HCT116 (cell line): ENCODE measurements around the gene TUBA4A. TPM values are rescaled to one million over a fixed set of nuclear protein-coding genes. Genes with fewer than 3 reads are reported as not detected.

Experiments
- ATAC-seq: fragments of 200-7000 bp; cut with Tn5 transposase; 2 replicates; pipeline ENCODE4 v1.9.1; 2020; ENCODE audit warnings: mild to moderate bottlenecking, moderate library complexity
- BruUV-seq: library from RNA; stranded (reverse); fragments of 400-500 nt; replicated peaks from 2 replicates; lab custom pipeline; 2021; lab: Mats Ljungman, UMichigan
- CTCF ChIA-PET: fragments of 300-600 bp; sonication (Branson Sonifier 250); formaldehyde crosslinking; loops from one replicate; lab custom pipeline; 2021; ENCODE audit warnings: antibody characterized with exemption; lab: Charles Lee
- POLR2A ChIA-PET: fragments of 300-600, 350-600 bp; sonication (Branson Sonifier 250); formaldehyde crosslinking; loops from one replicate; lab custom pipeline; 2021; ENCODE audit warnings: antibody characterized with exemption; lab: Charles Lee
- RAD21 ChIA-PET, 2 experiments: fragments of 300-600 bp; sonication (Branson Sonifier 250); formaldehyde crosslinking; loops; one replicate each; lab custom pipeline; 2023; ENCODE audit warnings: low total read pairs in 2 of 2; ENCODE audit not compliant: uncharacterized antibody in 2 of 2, unreplicated experiment in 2 of 2, low non-redundant PET in 1 of 2; lab: Charles Lee
- DNase-seq: peaks from one replicate; pipeline ENCODE4 v3.0.0-alpha.2; 2010; ENCODE audit warnings: low read depth, low spot score
- H2AFZ ChIP-seq: fragments of 200-600 bp; shearing (Covaris generic), sonication (generic); 2 replicates; pipeline ENCODE4 v1.6.1; 2017; ENCODE audit warnings: low read depth, mixed run types, mixed read lengths, antibody characterized with exemption, low read length; ENCODE audit not compliant: poor library complexity, severe bottlenecking
- H3K27ac ChIP-seq: 2 replicates; pipeline ENCODE4 v1.5.1; 2012; ENCODE audit warnings: low read depth, low read length
- H3K27me3 ChIP-seq: fragments of 200-600 bp; sonication (generic); 2 replicates; pipeline ENCODE4 v1.6.1; 2016; ENCODE audit warnings: mixed run types, low read length, mixed read lengths; ENCODE audit not compliant: insufficient read depth
- H3K36me3 ChIP-seq, 2 experiments: fragments of 200-500 bp in 1 of 2; fragments of 200-600 bp in 1 of 2; sonication (Bioruptor generic) in 1 of 2; sonication (generic) in 1 of 2; 2 replicates each; pipeline versions ENCODE4 v1.5.1 to v1.6.1; 2014 to 2016; ENCODE audit warnings: low read length in 2 of 2, inconsistent platforms in 1 of 2, mixed read lengths in 1 of 2, mixed run types in 1 of 2; ENCODE audit not compliant: insufficient read depth in 2 of 2, control insufficient read depth in 1 of 2
- H3K4me1 ChIP-seq, 2 experiments: fragments of 200-600 bp in 1 of 2; sonication (generic) in 1 of 2; 2 replicates each; pipeline versions ENCODE4 v1.5.1 to v1.6.1; 2012 to 2017; ENCODE audit warnings: low read length in 2 of 2, inconsistent platforms in 1 of 2, mild to moderate bottlenecking in 1 of 2, mixed read lengths in 1 of 2, mixed run types in 1 of 2, moderate library complexity in 1 of 2; ENCODE audit not compliant: insufficient read depth in 2 of 2, control insufficient read depth in 1 of 2
- H3K4me2 ChIP-seq: fragments of 200-600 bp; sonication (generic); 2 replicates; pipeline ENCODE4 v1.6.1; 2017; ENCODE audit warnings: mixed run types, low read length, mixed read lengths
- H3K4me3 ChIP-seq, 2 experiments: fragments of 200-600 bp in 1 of 2; sonication (generic) in 1 of 2; replicated peaks in 1 of 2; 2 replicates each; pipeline ENCODE4 v1.5.1; 2011 to 2016; ENCODE audit warnings: low read length in 2 of 2, control low read depth in 1 of 2, low read depth in 1 of 2, mild to moderate bottlenecking in 1 of 2, mixed read lengths in 1 of 2, mixed run types in 1 of 2
- H3K79me2 ChIP-seq: fragments of 200-600 bp; sonication (generic); 2 replicates; pipeline ENCODE4 v1.6.1; 2017; ENCODE audit warnings: mild to moderate bottlenecking, mixed run types, low read length, moderate library complexity, mixed read lengths; ENCODE audit not compliant: insufficient read depth
- H3K9ac ChIP-seq: fragments of 200-600 bp; sonication (generic); 2 replicates; pipeline ENCODE4 v1.6.1; 2016; ENCODE audit warnings: low read length, mixed read lengths
- H3K9me2 ChIP-seq: fragments of 200-600 bp; sonication (generic), shearing (Covaris generic); 2 replicates; pipeline ENCODE4 v1.6.1; 2017; ENCODE audit warnings: mixed run types, mild to moderate bottlenecking, moderate library complexity; ENCODE audit not compliant: insufficient read depth
- H3K9me3 ChIP-seq, 2 experiments: fragments of 200-500 bp in 1 of 2; fragments of 200-600 bp in 1 of 2; sonication (Bioruptor generic) in 1 of 2; sonication (generic) in 1 of 2; 2 replicates each; pipeline ENCODE4 v1.6.1; 2014 to 2017; ENCODE audit warnings: low read length in 2 of 2, mixed read lengths in 2 of 2, inconsistent platforms in 1 of 2, low read depth in 1 of 2, mild to moderate bottlenecking in 1 of 2, mixed run types in 1 of 2, moderate library complexity in 1 of 2; ENCODE audit not compliant: control insufficient read depth in 1 of 2, insufficient read depth in 1 of 2
- H4K20me1 ChIP-seq: fragments of 200-600 bp; sonication (generic), shearing (Covaris generic); 2 replicates; pipeline ENCODE4 v1.6.1; 2017; ENCODE audit warnings: mixed run types, mild to moderate bottlenecking, moderate library complexity; ENCODE audit not compliant: insufficient read depth
- ATF3 ChIP-seq: IDR thresholded peaks from 2 replicates; pipeline ENCODE4 v1.6.1; 2012
- CEBPB ChIP-seq: IDR thresholded peaks from 2 replicates; pipeline ENCODE4 v1.6.1; 2012; ENCODE audit warnings: low read depth
- CTCF ChIP-seq, 3 experiments: fragments of 200-600 bp in 1 of 3; sonication (generic) in 1 of 3; IDR thresholded peaks in 2 of 3; conservative IDR thresholded peaks in 1 of 3; 2 replicates each; pipeline ENCODE4 v1.5.1; 2012 to 2017; ENCODE audit warnings: low read depth in 2 of 3, low read length in 2 of 3, antibody characterized with exemption in 1 of 3, borderline replicate concordance in 1 of 3, control low read depth in 1 of 3, mild to moderate bottlenecking in 1 of 3, mixed read lengths in 1 of 3, mixed run types in 1 of 3, moderate library complexity in 1 of 3; ENCODE audit not compliant: insufficient read depth in 1 of 3
- EGR1 ChIP-seq: IDR thresholded peaks from 2 replicates; pipeline ENCODE4 v1.6.1; 2012; ENCODE audit warnings: low read depth
- ELF1 ChIP-seq: IDR thresholded peaks from 2 replicates; pipeline ENCODE4 v1.6.1; 2012; ENCODE audit warnings: low read depth, borderline replicate concordance
- EZH2 ChIP-seq: fragments of 200-600 bp; sonication (generic); IDR thresholded peaks from 2 replicates; pipeline ENCODE4 v1.6.1; 2017; ENCODE audit warnings: antibody characterized with exemption, mixed run types
- EZH2phosphoT487 ChIP-seq: fragments of 200-600 bp; IDR thresholded peaks from 2 replicates; pipeline ENCODE4 v1.6.1; 2018; ENCODE audit warnings: antibody characterized with exemption, borderline replicate concordance
- MAX ChIP-seq: IDR thresholded peaks from 2 replicates; pipeline ENCODE4 v1.6.1; 2012
- POLR2A ChIP-seq: IDR thresholded peaks from 2 replicates; pipeline ENCODE4 v1.7.0; 2011; ENCODE audit warnings: borderline replicate concordance; ENCODE audit not compliant: insufficient read depth, insufficient read length; ENCODE audit errors: extremely low read depth
- POLR2AphosphoS5 ChIP-seq: IDR thresholded peaks from 2 replicates; pipeline ENCODE4 v1.6.1; 2011; ENCODE audit warnings: mild to moderate bottlenecking, low read depth, low read length, moderate library complexity
- RAD21 ChIP-seq: IDR thresholded peaks from 2 replicates; pipeline ENCODE4 v1.6.1; 2012; ENCODE audit warnings: low read depth, mild to moderate bottlenecking
- REST ChIP-seq: IDR thresholded peaks from 2 replicates; pipeline ENCODE4 v1.6.1; 2012; ENCODE audit warnings: low read depth
- SIN3A ChIP-seq: IDR thresholded peaks from 2 replicates; pipeline ENCODE4 v1.6.1; 2012; ENCODE audit warnings: low read depth
- SP1 ChIP-seq: IDR thresholded peaks from 2 replicates; pipeline ENCODE4 v1.6.1; 2012; ENCODE audit warnings: low read depth
- SRF ChIP-seq: IDR thresholded peaks from 2 replicates; pipeline ENCODE4 v1.6.1; 2012; ENCODE audit warnings: low read depth
- TCF7L2 ChIP-seq: IDR thresholded peaks from 2 replicates; pipeline ENCODE4 v1.7.0; 2011; ENCODE audit warnings: borderline replicate concordance, inconsistent platforms; ENCODE audit not compliant: insufficient read depth, insufficient read length; ENCODE audit errors: extremely low read depth
- YY1 ChIP-seq: IDR thresholded peaks from 2 replicates; pipeline ENCODE4 v1.6.1; 2011; ENCODE audit warnings: low read length, low read depth, moderate library complexity, mild to moderate bottlenecking; ENCODE audit not compliant: insufficient replicate concordance; ENCODE audit errors: extremely low read depth
- ZBTB33 ChIP-seq: IDR thresholded peaks from 2 replicates; pipeline ENCODE4 v1.6.1; 2011; ENCODE audit warnings: mild to moderate bottlenecking, low read length, moderate library complexity; ENCODE audit not compliant: insufficient replicate concordance; ENCODE audit errors: extremely low read depth
- ZFX ChIP-seq: fragments of 450-650 bp; IDR thresholded peaks from 2 replicates; pipeline ENCODE4 v1.6.1; 2017
- ZNF274 ChIP-seq: fragments of 200-500 bp; sonication (Bioruptor generic); IDR thresholded peaks from 2 replicates; pipeline ENCODE4 v1.6.1; 2014; ENCODE audit warnings: mild to moderate bottlenecking, low read depth, low read length, inconsistent platforms
- intact Hi-C: fragments of 100-400 bp; cut with micrococcal nuclease; formaldehyde crosslinking; loops from 2 replicates; pipeline ENCODE4 v1.10.0; 2022
- total RNA-seq: library from RNA; stranded (reverse); gene quantifications from one replicate; pipeline ENCODE4 v1.2.1, GENCODE V29; 2021; ENCODE audit not compliant: unreplicated experiment

The TUBA4A gene
- total RNA-seq, 1 experiment from 2014 or later, result 32.7 TPM

DNA sequence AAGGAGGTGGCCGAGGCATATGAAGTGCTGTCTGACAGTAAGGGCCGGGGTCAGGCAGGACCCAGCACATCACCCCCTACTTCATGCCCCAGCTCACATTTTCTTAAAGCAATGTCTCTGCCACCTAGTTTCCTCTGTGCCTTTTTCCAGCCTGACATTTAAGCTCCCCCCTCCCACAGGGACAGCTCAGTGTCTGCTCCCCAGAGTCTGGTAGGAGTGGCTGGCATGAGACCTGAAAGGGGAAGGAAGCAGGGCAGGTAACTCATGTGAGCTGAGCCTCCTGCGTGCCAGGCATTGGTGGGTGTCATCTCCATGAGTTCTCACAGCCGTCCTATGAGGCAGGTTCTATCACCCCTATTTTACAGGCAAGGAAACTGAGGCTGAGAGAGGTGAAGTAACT is 26.9 kb upstream of the TUBA4A start:
- H3K9me3 ChIP-seq, result no peaks in the 10 kb centered on the region
- no peak overlapping the region for H3K27ac ChIP-seq
- BruUV-seq, result TSS peak; percentile 58
- H3K79me2 ChIP-seq, result no peaks in the 10 kb centered on the region
- H3K9ac ChIP-seq, result no peak overlapping the region
- peaks cover 20 to 38% of the 10 kb centered on the region in 2 experiments for H3K4me1 ChIP-seq
- H3K27me3 ChIP-seq, result no peaks in the 10 kb centered on the region
- no peak overlapping the region for H2AFZ ChIP-seq
- no peaks in the 10 kb centered on the region for H3K9me2 ChIP-seq
- no peak overlapping the region for H3K4me3 ChIP-seq
- H4K20me1 ChIP-seq, result no peaks in the 10 kb centered on the region
- H3K36me3 ChIP-seq, result no peaks in the 10 kb centered on the region
- H3K4me2 ChIP-seq, result peak overlapping the region; percentile 86; the same call in 1 of the 2 replicates
- no peak for TF ChIP-seq TCF7L2
- no peak for TF ChIP-seq MAX
- TF ChIP-seq EZH2, result no peak
- no peak for TF ChIP-seq ELF1
- no peak for TF ChIP-seq SRF
- no peak for TF ChIP-seq SP1
- TF ChIP-seq REST, result no peak
- no peak for TF ChIP-seq POLR2AphosphoS5
- no peak for TF ChIP-seq RAD21
- TF ChIP-seq EGR1, result no peak
- TF ChIP-seq CTCF (IDR thresholded peaks at IDR 0.05 in 2 of 3, conservative IDR thresholded peaks at IDR 0.05 in 1 of 3; ENCODE audit: borderline replicate concordance in 1 of 3, insufficient read depth in 1 of 3, low read depth in 2 of 3, low read length in 2 of 3), result no peak
- TF ChIP-seq POLR2A, result no peak
- no peak for TF ChIP-seq YY1
- TF ChIP-seq EZH2phosphoT487, result no peak
- no peak for TF ChIP-seq SIN3A
- no peak for TF ChIP-seq ATF3
- no peak for TF ChIP-seq CEBPB
- TF ChIP-seq ZNF274, result no peak
- TF ChIP-seq ZBTB33, result no peak
- TF ChIP-seq ZFX, result no peak
- ATAC-seq (no peak), DNase-seq (no peak)
- POLR2A ChIA-PET, result no interaction called here
- RAD21 ChIA-PET, result no interaction called here
- intact Hi-C loops, result no loop called here
- CTCF ChIA-PET, result interaction anchor here (0.6 kb wide), 1 partner anchor 14 kb away, joined by 3 read pairs; no protein-coding TSS in a partner anchor
